Measurements from ENCODE around the gene PVALB.
"Not testable (repeated sequence)": the region's sequence is repeated elsewhere in the genome, so short reads cannot be mapped to it uniquely, and the experiment has no call there.

Gene PVALB

DNA sequence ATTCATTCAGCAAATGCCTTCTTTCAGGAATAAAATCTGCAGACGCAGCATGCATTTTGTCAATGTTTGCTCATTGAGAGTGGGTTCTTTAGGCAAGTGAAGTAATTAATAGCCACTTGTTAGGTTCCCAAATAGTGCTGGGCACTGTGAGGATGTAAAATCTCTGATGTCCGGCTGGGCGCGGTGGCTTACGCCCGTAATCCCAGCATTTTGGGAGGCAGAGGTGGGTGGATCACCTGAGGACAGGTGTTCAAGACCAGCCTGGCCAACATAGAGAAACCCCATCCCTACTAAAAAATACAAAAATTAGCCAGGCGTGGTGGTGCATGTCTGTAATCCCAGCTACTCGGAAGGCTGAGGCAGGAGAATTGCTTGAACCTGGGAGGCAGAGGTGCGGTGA is 62.0 kb downstream of the PVALB start:
- DNase-seq = not testable (repeated sequence)

DNA sequence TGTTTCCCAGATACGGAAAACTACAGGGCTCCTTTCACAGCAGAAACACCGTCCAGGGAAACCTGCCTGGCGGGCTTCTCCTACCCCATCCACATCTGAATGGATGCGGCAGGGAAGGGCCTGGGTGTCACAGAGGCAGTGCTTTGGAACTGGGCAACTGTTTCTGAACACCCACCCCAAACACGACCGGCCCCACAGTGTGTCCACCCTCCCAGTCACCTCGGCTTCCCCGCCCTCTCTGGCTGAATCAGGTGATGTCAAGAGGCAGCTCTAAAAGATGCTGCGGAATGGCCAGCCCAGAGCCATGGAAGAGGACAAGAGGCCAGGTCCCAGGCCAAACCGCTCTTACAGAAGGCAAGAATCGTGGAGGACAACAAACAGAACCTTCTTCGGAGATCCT is 62.9 kb downstream of the PVALB start:
- DNase-seq = no peak

DNA sequence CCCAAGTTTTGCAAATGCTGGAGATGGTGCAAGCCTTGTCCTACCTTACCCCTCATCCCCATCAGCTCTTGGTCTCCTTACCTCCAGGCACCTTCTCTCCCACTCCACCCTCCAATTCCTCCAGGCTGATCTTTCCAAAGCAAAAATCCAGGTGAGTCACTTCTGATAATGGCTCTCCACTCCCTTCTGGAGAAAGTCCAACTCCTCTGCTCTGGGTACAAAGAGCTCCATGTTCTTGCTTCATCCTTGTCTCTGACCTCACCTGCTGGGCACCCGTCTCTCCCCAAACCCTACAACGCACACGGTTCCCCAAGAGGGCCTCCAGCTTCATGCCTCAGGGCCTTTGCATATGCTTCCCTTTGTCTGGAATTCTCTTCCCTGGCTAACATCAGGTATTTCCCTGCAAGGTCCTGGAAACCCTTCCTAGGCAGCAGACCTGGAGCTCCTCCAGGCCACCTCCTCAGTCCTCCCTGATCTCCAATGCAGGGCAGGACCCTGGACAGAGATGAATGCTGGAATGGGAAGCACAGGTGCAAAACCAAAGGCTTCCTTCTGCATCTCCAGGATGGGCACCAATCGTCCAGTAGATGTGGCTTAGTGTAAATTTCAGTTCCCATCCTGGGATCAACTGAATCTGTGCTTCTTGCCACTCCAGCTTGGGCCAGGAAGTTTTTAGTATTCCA is 63.6 kb downstream of the PVALB start:
- no peak for DNase-seq
